Measurements from ENCODE around the gene TOMM7. TPM values are rescaled to one million over a fixed set of nuclear protein-coding genes. Genes with fewer than 3 reads are reported as not detected.

Gene TOMM7
- total and polyA plus RNA-seq, 9 of the 15 experiments (the other 6 are each of a cell fraction or from before 2014, with no cell fraction given): 283 to 1,717 (median 638) TPM

DNA sequence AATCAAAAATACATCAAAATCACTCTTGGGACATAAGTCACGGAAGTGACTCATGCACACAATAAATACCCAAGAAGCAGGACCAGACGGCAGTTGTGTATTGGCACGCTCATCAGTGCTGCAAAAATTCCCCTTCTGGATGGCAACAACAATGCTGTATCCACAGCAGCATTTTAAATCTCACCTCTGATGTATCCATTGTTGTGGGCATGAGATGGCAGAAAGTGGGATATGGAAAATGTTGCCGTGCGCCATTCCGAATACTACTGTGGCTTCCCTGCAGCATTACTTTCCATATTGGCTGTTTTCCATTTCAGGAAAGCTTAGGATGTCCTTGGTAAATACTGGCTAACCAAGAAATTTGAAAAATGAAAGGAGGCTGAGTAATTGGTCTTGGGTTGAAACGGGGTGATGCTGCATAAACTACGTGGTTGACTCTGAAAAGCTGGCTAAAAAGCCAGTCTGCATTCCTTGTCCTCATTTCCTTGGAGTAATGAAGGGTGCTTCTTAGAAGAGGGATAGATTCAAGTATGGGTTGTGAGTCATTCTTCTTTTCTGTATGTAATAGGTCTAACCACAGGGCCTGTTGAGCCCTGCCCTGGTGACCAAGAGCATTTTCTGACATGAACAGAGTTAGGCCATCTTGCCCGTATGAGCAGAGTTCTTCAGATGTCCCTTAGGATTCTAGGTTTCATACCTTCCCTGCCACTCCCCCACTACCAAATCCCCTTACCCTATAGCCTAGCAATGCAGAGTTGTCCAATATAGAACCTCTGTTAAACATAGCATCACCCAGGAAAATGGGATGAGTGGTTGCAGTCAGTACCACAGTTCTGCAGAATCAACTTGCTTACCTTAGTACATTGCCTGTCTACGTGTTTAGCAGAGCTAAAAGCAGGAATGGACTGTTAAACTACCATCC lies 36.3 kb upstream of the TOMM7 start:
- DNase-seq (ENCODE audit: extremely low read depth in 1 of 4, low spot score in 3 of 4) (peak in 2 of 4 experiments; percentile 35 to 56), ATAC-seq (no peak), FAIRE-seq (peak; percentile 65)
- H3K9me3 ChIP-seq (replicated peaks; ENCODE audit: control insufficient read depth, insufficient read depth, low read depth, low read length): no peaks in the 10 kb centered on the region
- H3K9me1 ChIP-seq (ENCODE audit: control insufficient read depth, insufficient read depth, low read length): no peaks in the 10 kb centered on the region
- BruUV-seq (replicated peaks): no TSS peak
- H3K79me2 ChIP-seq (ENCODE audit: control insufficient read depth, insufficient read depth, low read length): peaks cover 35% of the 10 kb centered on the region
- no peak overlapping the region for H3K4me3 ChIP-seq
- H3K9ac ChIP-seq (ENCODE audit: insufficient read depth in 1 of 2, low read depth in 2 of 2, low read length in 2 of 2): no peak overlapping the region; a peak in 2 of 4 replicates
- H3K36me3 ChIP-seq (ENCODE audit: control insufficient read depth, insufficient read depth, low read length): peaks cover 64% of the 10 kb centered on the region
- H4K20me1 ChIP-seq (replicated peaks; ENCODE audit: control insufficient read depth, insufficient read depth, low read length): no peaks in the 10 kb centered on the region
- intact Hi-C loops (cut with micrococcal nuclease) (loop anchor here (10.0 kb wide), 2 partner anchors 194 to 294 kb away; no protein-coding TSS in a partner anchor), in situ Hi-C loops (cut with MboI) (no loop called here)
- no peak overlapping the region for H2AFZ ChIP-seq (ENCODE audit: low read depth, low read length)
- POLR2A ChIA-PET: interaction anchor here (1.7 kb wide), 1 partner anchor 10 kb away, joined by 6 read pairs; no protein-coding TSS in a partner anchor
- no peaks in the 10 kb centered on the region for H3K27me3 ChIP-seq (ENCODE audit: control insufficient read depth in 2 of 2, insufficient read depth in 2 of 2, low read length in 2 of 2)
- H3K27ac ChIP-seq (ENCODE audit: extremely low read depth, low read depth, low read length): peak overlapping the region; percentile 39
- H3K4me1 ChIP-seq (replicated peaks in 1 of 2; ENCODE audit: control insufficient read depth in 2 of 2, insufficient read depth in 2 of 2, low read length in 2 of 2): peaks cover 9 to 16% of the 10 kb centered on the region in 2 experiments
- CTCF ChIA-PET (ENCODE audit: low intra/inter-chr PET ratio): no interaction called here
- 76% methylated on average over 10 of the region's 10 CpGs for WGBS (ENCODE audit: insufficient coverage, low coverage, missing lambda C conversion rate)
- H3K4me2 ChIP-seq (ENCODE audit: insufficient read depth, low read length): peak overlapping the region; percentile 5; the same call in 1 of the 2 replicates
- TF ChIP-seq MECOM (CRISPR knock-in tag; IDR thresholded peaks at IDR 0.05): 0 out of 2 replicates have a peak, but pooled peaks have one; percentile 13
- TF ChIP-seq ZNF77 (CRISPR knock-in tag; IDR thresholded peaks at IDR 0.05): no peak
- peak; percentile 29; the same call in 1 of the 2 replicates for TF ChIP-seq POLR2AphosphoS5 (IDR thresholded peaks at IDR 0.05; ENCODE audit: control insufficient read depth, insufficient read depth, low read depth, low read length)
- TF ChIP-seq, protein P1, sequence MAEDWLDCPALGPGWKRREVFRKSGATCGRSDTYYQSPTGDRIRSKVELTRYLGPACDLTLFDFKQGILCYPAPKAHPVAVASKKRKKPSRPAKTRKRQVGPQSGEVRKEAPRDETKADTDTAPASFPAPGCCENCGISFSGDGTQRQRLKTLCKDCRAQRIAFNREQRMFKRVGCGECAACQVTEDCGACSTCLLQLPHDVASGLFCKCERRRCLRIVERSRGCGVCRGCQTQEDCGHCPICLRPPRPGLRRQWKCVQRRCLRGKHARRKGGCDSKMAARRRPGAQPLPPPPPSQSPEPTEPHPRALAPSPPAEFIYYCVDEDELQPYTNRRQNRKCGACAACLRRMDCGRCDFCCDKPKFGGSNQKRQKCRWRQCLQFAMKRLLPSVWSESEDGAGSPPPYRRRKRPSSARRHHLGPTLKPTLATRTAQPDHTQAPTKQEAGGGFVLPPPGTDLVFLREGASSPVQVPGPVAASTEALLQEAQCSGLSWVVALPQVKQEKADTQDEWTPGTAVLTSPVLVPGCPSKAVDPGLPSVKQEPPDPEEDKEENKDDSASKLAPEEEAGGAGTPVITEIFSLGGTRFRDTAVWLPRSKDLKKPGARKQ (CRISPR knock-in tag; IDR thresholded peaks at IDR 0.05): 0 out of 2 replicates have a peak, but pooled peaks have one; percentile 26
- 0 out of 2 replicates have a peak, but pooled peaks have one; percentile 0 for TF ChIP-seq RBFOX2 (IDR thresholded peaks at IDR 0.05; ENCODE audit: low read depth, low read length)
- TF ChIP-seq, protein P2, sequence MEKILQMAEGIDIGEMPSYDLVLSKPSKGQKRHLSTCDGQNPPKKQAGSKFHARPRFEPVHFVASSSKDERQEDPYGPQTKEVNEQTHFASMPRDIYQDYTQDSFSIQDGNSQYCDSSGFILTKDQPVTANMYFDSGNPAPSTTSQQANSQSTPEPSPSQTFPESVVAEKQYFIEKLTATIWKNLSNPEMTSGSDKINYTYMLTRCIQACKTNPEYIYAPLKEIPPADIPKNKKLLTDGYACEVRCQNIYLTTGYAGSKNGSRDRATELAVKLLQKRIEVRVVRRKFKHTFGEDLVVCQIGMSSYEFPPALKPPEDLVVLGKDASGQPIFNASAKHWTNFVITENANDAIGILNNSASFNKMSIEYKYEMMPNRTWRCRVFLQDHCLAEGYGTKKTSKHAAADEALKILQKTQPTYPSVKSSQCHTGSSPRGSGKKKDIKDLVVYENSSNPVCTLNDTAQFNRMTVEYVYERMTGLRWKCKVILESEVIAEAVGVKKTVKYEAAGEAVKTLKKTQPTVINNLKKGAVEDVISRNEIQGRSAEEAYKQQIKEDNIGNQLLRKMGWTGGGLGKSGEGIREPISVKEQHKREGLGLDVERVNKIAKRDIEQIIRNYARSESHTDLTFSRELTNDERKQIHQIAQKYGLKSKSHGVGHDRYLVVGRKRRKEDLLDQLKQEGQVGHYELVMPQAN (IDR thresholded peaks at IDR 0.05; ENCODE audit: borderline replicate concordance): 0 out of 2 replicates have a peak, but pooled peaks have one; percentile 23
- TF ChIP-seq DMBX1 (CRISPR knock-in tag; IDR thresholded peaks at IDR 0.05; ENCODE audit: borderline replicate concordance): 0 out of 2 replicates have a peak, but pooled peaks have one; percentile 15
- TF ChIP-seq ETV5 (CRISPR knock-in tag; IDR thresholded peaks at IDR 0.05; ENCODE audit: low read depth): no peak
- no peak for TF ChIP-seq ZNF184 (CRISPR knock-in tag; IDR thresholded peaks at IDR 0.05)
- peak; percentile 54 for TF ChIP-seq SUPT5H (IDR thresholded peaks at IDR 0.05)
- no peak for TF ChIP-seq THRAP3 (IDR thresholded peaks at IDR 0.05; ENCODE audit: borderline replicate concordance)
- 0 out of 2 replicates have a peak, but pooled peaks have one; percentile 24 for TF ChIP-seq HNRNPUL1 (IDR thresholded peaks at IDR 0.05; ENCODE audit: low read length)
- TF ChIP-seq CREB1 (IDR thresholded peaks at IDR 0.05): no peak
- TF ChIP-seq CREB1 (CRISPR knock-in tag; IDR thresholded peaks at IDR 0.05): no peak

Measured in K562 (cell line).